ENCODE data around the gene IFI27L1.

IFI27L1 gene

DNA sequence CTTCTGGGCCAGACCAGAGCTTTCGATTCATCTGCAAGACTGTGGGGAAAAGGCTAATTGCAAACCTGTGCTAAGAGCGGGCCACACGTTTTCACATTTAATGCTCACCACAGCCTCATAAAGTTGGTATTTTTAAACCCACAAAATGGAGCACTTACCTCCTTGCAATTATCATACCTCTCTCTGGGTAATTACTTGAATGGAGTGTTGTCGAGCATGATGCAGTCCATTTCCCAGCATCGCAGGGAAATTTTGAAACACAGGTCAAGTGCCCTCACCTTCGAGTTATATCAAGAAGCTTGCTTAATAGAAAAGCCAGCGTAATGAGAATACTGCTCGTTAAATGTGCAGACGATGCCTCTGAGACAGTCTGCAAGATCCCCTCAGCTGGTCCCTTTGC is 57.1 kb downstream of the IFI27L1 start:
- no peak for DNase-seq

DNA sequence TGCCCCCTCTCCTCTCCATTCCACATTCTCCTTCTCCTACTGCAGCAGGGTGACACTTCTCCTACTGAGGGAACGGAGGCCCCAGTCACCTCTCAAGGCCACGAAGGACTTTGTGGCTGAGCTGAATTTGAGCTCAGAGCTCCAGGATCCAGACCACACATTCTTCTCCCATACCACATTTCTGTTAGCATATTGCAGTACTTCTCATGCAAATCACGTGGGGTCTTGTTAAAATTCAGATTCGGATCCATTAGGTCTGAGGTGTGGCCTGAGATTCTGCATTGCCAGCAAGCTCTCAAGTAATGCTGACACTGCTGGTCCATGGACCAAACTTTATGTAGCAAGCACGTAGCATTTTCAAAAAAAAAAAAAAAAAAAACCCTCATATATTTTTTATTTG is 57.9 kb downstream of the IFI27L1 start:
- no peak for DNase-seq

- no peak for DNase-seq
Observed at GRCh38 chr14:94139421-94139820, 58.3 kb downstream of the IFI27L1 start.

GRCh38 chr14:94142247-94142646 is 61.1 kb downstream of the IFI27L1 start:
- DNase-seq: no peak

- no peak for DNase-seq
Observed at GRCh38 chr14:94142836-94143235, 61.7 kb downstream of the IFI27L1 start.

DNA sequence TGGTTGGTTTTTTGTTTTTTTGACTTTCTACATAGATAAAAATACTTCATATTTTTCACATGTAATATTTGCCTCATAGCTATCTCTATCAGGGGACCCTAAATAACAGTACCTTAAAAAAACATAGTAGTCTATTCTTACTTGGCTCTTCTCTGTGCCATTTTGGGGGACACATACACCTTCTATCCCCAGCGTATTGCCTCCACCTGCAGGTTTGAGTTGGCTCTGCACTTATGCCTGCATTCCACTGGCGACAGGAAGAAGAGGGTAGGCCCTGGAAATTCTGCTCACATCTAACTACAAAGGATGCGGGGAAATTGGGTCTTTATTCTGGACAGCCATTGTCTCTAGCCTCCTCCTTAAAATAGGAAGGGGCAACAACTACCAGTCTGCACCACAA is 62.1 kb downstream of the IFI27L1 start:
- no peak for DNase-seq

DNA sequence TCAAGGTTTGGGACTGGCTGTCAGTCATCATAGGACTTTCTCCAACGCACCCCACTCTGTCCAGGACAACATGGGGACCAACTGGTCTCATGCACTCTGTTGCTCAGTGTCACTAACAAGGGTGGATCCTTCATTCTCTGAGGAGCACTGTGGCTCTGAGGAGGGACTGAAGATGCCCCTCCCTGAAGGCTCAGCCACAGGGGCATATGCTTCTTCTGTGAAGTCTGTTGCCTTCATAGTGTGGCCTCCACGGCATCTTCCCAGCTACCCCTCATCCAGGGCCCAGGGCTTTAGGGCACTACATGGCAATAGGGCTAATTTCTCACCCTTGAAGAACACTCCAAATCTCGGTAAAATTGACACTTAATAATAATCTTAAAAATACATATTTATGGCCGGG is 62.6 kb downstream of the IFI27L1 start:
- no peak for DNase-seq

DNA sequence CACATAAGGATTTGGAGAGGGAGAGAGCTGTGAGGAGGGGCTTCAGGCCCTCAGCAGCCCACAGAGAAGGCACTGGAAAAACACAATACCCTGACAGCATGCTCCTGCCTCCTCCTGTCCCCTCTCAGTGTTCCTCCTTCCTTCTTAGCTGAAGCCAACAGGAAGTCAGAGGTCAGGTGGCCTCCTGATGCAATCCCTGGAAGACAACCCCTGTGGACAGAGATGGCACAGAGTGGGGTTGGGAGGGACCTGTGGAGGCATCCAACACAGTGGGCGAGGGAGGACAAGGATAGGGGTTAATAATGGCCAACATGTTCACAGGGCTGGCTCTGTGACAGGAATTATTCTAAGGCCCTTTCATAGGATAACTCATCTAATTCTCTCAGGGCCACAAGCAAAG is 63.7 kb downstream of the IFI27L1 start:
- DNase-seq: no peak

DNA sequence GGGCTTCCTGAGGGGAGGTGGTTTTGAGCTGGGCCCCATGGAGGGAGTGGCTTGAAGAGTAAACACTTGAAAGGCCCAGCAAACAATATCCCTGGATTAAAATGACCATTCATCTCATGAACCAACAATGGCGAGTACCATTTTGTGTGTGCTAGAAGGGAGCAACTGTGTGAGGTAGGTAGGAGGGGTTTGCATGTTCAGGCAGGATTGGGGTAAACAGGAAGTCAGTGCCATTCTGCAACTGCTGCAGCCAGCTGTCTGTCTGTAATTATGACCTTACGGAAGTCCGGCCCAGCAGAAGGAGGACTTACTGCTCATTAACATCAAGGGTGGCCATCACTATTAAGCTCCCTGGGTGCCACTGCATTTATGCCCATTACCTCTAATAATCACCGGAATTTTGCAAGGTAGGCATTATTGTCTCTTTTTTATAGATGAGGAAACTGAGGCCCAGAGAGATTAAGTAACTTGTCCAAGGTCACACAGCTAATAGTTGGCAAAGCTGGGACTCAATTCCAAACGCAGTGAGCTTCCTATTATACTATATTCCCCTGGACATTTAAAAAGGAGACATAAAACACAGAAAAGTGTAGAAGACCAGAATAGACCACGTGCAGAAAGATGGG is 64.9 kb downstream of the IFI27L1 start:
- DNase-seq: no peak

Data from NCI-H1930 (cell line).